GM18502 (cell line): ENCODE measurements around the gene DDOST.
"Not testable (repeated sequence)": the region's sequence is repeated elsewhere in the genome, so short reads cannot be mapped to it uniquely, and the experiment has no call there.

Source experiments
- ATAC-seq: cut with Tn5 transposase; IDR thresholded peaks from one replicate; pipeline ENCODE4 v1.9.1; 2021; ENCODE audit warnings: mild to moderate bottlenecking; ENCODE audit not compliant: unreplicated experiment, poor library complexity

Gene DDOST

GRCh38 chr1:20693623-20694022, 32.5 kb upstream of the DDOST start:
- no peak for ATAC-seq

DNA sequence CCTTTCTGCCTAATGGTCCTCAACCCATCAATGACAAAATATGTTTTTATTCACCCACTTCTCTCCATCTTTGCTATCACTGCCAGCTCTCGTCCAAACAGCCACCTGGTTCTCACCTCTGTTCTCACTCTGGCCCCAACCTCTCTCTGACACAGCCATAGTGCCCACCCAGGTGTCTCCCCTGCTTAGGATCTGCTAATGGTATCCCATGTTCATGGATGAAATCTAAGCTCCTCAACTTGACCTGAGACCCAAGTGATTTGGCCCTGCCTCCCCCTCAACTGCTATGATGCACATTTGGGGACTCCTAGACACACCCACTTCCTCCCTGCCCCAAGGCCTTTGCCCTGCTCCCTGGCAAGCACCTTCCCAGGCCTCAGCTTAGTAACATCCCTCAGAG, 30.7 kb upstream of the DDOST start:
- no peak for ATAC-seq

DNA sequence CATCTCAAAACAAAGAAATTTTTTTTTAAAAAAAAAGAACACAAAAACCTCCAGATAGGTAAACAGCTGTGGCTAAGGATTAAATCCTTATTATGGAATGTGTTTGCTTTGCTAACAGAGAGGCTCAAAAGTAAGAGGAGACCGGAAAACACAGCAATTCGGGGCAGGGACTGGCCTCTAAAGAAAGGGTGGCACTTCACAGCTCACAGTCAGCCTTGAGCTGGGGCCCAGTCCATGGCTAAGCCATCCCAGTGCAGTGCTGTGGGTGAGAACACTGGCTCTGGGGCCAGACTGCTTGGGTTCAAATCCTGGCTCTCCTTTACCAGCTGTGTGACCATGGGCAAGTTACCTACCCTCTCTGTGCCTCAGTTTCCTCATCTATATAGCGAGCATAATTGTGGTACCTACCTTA, 28.5 kb upstream of the DDOST start:
- ATAC-seq, result no peak

DNA sequence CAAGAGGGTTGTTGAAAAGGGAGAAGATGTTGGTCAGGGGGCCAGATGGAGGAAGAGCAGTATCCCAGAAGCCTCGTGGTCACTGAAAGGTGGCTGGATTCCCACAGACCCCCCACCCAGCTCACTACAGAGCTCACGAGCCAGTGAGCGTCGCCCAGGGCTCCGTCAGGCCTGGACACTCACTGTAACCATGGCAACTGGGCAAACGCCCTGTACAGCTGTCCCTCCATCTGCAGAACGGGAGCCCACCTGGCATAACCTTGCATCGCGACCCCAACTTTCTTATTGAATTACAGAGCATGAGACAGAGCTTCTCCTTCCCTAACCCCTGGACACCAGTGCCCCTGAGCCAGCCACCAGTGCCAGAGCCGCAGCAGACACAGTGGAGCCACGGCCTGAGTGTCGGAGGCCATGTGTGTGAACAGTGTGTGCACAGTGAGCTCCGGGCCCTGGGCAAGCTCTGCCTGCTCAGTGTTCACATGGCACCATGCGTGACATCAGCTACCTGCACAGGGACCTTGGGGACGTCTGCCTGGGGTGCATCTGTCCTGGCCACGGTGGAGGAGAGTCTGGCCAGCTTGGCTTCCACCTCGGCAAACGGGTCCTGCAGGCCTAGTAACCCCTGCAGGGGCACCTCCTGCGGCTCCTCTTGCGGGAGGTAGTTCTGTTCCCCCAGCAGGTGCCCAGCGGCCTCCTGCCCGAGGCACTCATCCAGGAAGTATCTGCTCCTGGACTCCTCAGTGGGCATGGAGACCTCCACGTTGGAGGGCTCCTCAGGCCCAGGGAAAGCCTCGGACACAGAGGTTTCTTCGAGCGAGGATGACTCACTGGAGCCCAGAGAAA, 25.9 kb upstream of the DDOST start:
- no peak for ATAC-seq

- no peak for ATAC-seq
Observed at GRCh38 chr1:20685741-20686140, 24.6 kb upstream of the DDOST start.

DNA sequence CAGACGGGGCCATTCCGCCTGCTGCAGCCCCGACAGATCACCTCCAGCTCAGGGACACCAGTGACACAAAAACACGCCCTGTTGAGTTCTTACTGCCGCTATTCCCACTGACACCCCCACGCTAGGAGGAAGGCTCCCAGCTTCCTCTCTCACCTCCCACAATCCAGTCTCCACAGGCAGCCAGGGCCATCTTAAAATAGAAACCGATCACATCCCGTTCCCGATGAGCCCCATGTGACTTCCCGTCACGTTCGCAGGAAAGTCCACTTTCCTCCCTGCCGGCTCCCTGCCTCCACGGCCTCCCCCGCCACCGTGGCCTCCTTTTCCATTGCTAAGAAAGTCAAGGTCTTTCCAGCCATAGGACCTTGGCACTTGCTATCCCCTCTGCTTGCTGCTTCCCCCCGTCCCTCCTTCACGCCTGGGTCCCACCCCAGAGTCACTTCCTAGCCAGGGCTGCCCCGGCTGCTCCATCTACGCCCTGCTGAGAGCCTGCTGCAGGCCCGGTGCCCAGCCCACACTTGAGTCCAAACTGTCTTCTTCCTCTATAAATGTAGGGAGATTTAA, 24.0 kb upstream of the DDOST start:
- no peak for ATAC-seq

GRCh38 chr1:20684651-20685050, 23.5 kb upstream of the DDOST start:
- no peak for ATAC-seq

DNA sequence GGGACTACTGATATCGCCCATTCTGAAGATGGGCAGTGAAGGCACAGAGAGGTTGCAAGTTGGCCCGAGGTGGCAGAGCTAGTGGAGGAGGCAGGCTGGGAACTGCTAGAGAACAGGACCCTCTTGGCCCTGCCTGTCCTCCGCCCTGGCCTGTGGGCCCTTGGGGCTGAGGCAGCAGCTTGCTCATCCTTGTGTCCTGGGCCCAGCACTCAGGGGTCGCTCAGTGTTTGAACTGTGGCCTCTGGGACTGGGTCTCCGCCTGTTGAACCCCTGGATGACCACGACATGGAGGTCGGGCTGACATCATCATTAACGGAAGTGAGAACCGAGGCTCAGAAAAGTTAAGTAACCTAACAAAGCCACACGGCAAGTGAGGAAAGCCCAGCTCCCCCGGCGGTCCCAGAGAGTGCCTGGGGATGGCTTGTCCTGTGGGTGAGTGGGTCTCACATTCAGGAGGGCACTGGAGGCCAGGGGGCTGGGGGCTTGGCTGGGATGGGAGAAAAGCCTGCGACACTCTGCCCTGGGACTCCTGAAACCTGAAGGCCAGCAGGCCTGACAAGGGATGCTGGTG, 23.0 kb upstream of the DDOST start:
- no peak for ATAC-seq

- ATAC-seq, result no peak
Observed at GRCh38 chr1:20683614-20684013, 22.4 kb upstream of the DDOST start.

- ATAC-seq, result no peak
Observed at GRCh38 chr1:20682571-20683236, 21.5 kb upstream of the DDOST start.

GRCh38 chr1:20681999-20682398, 20.8 kb upstream of the DDOST start:
- no peak for ATAC-seq

GRCh38 chr1:20680269-20680668, 19.1 kb upstream of the DDOST start:
- no peak for ATAC-seq

DNA sequence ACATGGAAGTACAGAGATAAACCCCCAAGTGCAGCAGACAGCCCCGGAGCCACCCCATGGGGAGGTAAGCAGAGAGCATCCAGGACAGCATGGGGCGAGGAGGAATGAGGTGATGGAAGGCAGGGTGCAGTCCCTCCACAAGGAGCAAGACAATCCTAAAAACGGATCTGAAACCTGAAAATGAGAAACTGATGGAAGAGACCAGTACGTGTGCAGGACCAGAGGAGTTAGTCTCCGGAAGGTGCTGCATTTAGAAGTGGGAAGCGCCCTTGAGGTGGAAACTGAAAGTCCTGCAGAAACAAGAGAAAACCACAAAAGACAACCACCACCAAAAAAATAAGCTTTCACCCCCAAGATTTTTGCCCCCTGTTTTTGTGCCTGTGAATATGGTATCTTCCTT, 17.4 kb upstream of the DDOST start:
- no peak for ATAC-seq

GRCh38 chr1:20673626-20674025, 12.5 kb upstream of the DDOST start:
- ATAC-seq, result not testable (repeated sequence)

- no peak for ATAC-seq
Observed at GRCh38 chr1:20672265-20672632, 11.1 kb upstream of the DDOST start.

DNA sequence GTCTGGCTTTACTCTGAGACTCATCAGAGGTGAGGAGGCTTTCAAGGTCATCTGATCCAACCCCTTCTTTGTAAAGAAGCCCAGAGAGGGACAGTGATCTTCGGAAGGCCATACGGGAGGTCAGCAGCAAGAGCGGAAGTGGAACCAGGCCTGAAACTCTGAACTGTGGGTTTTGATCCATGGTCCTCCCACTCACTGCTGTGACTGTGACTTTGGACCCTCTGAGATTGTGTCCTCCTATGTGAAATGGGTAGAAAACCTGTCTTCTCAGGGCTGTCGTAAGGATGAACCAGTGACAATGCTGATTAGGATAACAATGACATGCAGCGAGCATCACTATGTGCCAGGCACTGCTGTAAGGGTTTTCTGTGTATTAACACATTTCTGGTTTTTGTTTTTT, 9.8 kb upstream of the DDOST start:
- ATAC-seq, result no peak

GRCh38 chr1:20668581-20668980, 7.4 kb upstream of the DDOST start:
- no peak for ATAC-seq

GRCh38 chr1:20666804-20667203, 5.6 kb upstream of the DDOST start:
- no peak for ATAC-seq

DNA sequence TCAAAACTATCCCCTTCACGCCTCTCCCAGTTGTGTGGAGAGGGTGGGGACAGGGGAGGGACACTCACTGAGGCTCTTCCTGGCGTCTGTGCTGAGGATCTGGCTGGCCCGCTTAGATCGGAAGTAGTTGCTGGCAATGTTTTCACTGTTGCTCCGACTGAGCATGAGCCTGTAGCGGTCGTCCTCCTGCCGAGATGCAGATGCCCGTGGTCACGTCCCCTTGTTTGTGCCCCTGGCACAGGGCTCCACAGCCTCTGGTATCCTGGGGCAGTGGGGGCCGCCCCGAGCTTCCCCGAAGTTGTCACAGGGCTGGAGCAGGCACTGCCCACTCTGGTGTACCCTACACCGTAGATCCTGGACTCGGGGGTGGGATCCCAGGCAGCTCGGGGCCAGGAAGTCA, 5.0 kb upstream of the DDOST start:
- no peak for ATAC-seq

DNA sequence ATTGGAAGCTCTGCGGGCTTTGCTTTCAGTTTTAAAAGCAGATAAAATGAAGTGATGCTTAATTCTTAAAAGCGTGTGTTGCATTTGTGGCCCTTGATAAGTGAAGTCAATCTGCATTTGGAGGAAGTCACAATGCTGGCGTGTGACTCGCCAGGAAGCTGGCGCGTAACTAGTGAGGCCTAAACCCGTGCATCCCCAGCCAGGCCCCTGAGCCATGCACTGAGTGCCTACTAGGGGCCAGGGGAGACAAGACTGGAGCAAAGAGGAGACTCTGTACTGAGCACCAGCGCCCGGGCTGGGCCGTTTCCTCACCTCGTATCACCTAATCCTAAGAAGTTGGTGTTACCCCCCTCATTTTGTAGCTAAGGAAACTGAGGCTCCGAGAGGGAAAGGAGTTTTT, 4.6 kb upstream of the DDOST start:
- no peak for ATAC-seq

GRCh38 chr1:20663969-20664715, 3.0 kb upstream of the DDOST start:
- no peak for ATAC-seq
